A549 (cell line): ENCODE data around the gene SH3BP2. TPM values are rescaled to one million over a fixed set of nuclear protein-coding genes. Genes with fewer than 3 reads are reported as not detected.

Source experiments
- ATAC-seq, 2 experiments: fragments of 200-7000 bp in 1 of 2; fragments of >200 bp in 1 of 2; cut with Nextera tagmentation in 1 of 2; cut with Tn5 transposase in 1 of 2; 3 replicates each; pipeline versions ENCODE4 v1.8.0 to v1.9.1; 2018 to 2020; ENCODE audit warnings: mild to moderate bottlenecking in 1 of 2, moderate library complexity in 1 of 2
- CTCF ChIA-PET: fragments of 300-600 bp; sonication (Branson Sonifier 250); formaldehyde crosslinking; extraction: SDS; loops from one replicate; lab custom pipeline; 2021; ENCODE audit warnings: antibody characterized with exemption, inconsistent platforms; lab: Yijun Ruan, JAX
- POLR2A ChIA-PET: fragments of 350-600 bp; formaldehyde crosslinking; extraction: SDS; loops from one replicate; lab custom pipeline; 2021; ENCODE audit warnings: antibody characterized with exemption, inconsistent platforms; lab: Yijun Ruan, JAX
- DNase-seq, 2 experiments: peaks; one replicate each; pipeline versions ENCODE4 v3.0.0 to v3.0.0-alpha.2; 2011 to 2016; ENCODE audit warnings: low read depth in 1 of 2, low spot score in 1 of 2
- FAIRE-seq: peaks from 2 replicates; lab custom pipeline; 2011; peaks lifted over from hg19 to GRCh38; lab: Jason Lieb, UNC
- H3K27ac ChIP-seq, 2 experiments: fragments of >200 bp; sonication (Bioruptor Twin); formaldehyde crosslinking; 3 replicates each; pipeline ENCODE4 v1.5.1; 2016 to 2017
- H3K4me1 ChIP-seq: fragments of >200 bp; sonication (Bioruptor Twin); formaldehyde crosslinking; 3 replicates; pipeline ENCODE4 v1.6.1; 2016
- H3K4me2 ChIP-seq: fragments of >200 bp; sonication (Bioruptor Twin); formaldehyde crosslinking; 3 replicates; pipeline ENCODE4 v1.6.1; 2016
- H3K4me3 ChIP-seq: fragments of >200 bp; sonication (Bioruptor Twin); formaldehyde crosslinking; 3 replicates; pipeline ENCODE4 v1.5.1; 2016
- H3K9me3 ChIP-seq: fragments of >200 bp; sonication (Bioruptor Twin); formaldehyde crosslinking; 3 replicates; pipeline ENCODE4 v1.6.1; 2016
- CBX2 ChIP-seq: fragments of 200-600 bp; sonication (generic); IDR thresholded peaks from 2 replicates; pipeline ENCODE4 v1.6.1; 2016; ENCODE audit warnings: low read depth, mild to moderate bottlenecking, borderline replicate concordance
- CEBPB ChIP-seq, 2 experiments: fragments of >200 bp in 1 of 2; sonication (Bioruptor Twin) in 1 of 2; formaldehyde crosslinking in 1 of 2; IDR thresholded peaks; 2 replicates each; pipeline ENCODE4 v1.6.1; 2012 to 2016
- FOSB ChIP-seq: fragments of 250-450 bp; sonication (Bioruptor Pico); IDR thresholded peaks from 2 replicates; pipeline ENCODE4 v1.5.0; 2020; ENCODE audit warnings: mild to moderate bottlenecking, moderate library complexity
- GATA3 ChIP-seq: IDR thresholded peaks from 2 replicates; pipeline ENCODE4 v1.6.1; 2012; ENCODE audit warnings: borderline replicate concordance
- HOXB13 ChIP-seq: fragments of 250-450 bp; sonication (Bioruptor Pico); IDR thresholded peaks from 2 replicates; pipeline ENCODE4 v1.5.0; 2020; ENCODE audit warnings: low read depth, mild to moderate bottlenecking, moderate library complexity
- HOXB5 ChIP-seq: fragments of 250-450 bp; sonication (Bioruptor Pico); IDR thresholded peaks from 2 replicates; pipeline ENCODE4 v1.5.0; 2020; ENCODE audit warnings: mild to moderate bottlenecking, moderate library complexity
- KDM1A ChIP-seq: fragments of 200-600 bp; sonication (generic); IDR thresholded peaks from 2 replicates; pipeline ENCODE4 v1.6.1; 2016; ENCODE audit warnings: low read depth, mild to moderate bottlenecking
- MAZ ChIP-seq: fragments of 150-350 bp; IDR thresholded peaks from 2 replicates; pipeline ENCODE4 v1.6.1; 2014; ENCODE audit warnings: antibody characterized with exemption, low read depth, low read length, borderline replicate concordance
- MYC ChIP-seq: IDR thresholded peaks from 2 replicates; pipeline ENCODE4 v1.6.1; 2012; ENCODE audit warnings: mild to moderate bottlenecking, inconsistent platforms, low read length, improper control_type of control experiment, borderline replicate concordance
- NFE2L2 ChIP-seq: fragments of 150-350 bp; conservative IDR thresholded peaks from 2 replicates; pipeline ENCODE4 v1.6.1; 2014; ENCODE audit warnings: low read length
- NPAS2 ChIP-seq: fragments of 250-450 bp; sonication (Bioruptor Pico); IDR thresholded peaks from 2 replicates; pipeline ENCODE4 v1.8.0; 2022; ENCODE audit warnings: mild to moderate bottlenecking, moderate library complexity, borderline replicate concordance
- RAD21 ChIP-seq, 2 experiments: fragments of >200 bp in 1 of 2; sonication (Bioruptor Twin) in 1 of 2; formaldehyde crosslinking in 1 of 2; IDR thresholded peaks in 1 of 2; conservative IDR thresholded peaks in 1 of 2; 2 replicates in 1 of 2; 3 replicates in 1 of 2; pipeline ENCODE4 v1.6.1; 2012 to 2018; ENCODE audit warnings: inconsistent platforms in 1 of 2
- SMC3 ChIP-seq: fragments of >200 bp; sonication (Bioruptor Twin); formaldehyde crosslinking; IDR thresholded peaks from 3 replicates; pipeline ENCODE4 v1.6.1; 2018; ENCODE audit warnings: inconsistent platforms
- SREBF2 ChIP-seq: fragments of 450-650 bp; IDR thresholded peaks from 2 replicates; pipeline ENCODE4 v1.6.1; 2014; ENCODE audit warnings: mild to moderate bottlenecking, moderate library complexity
- ZC3H11A ChIP-seq: fragments of 450-650 bp; IDR thresholded peaks from 2 replicates; pipeline ENCODE4 v1.6.1; 2014; ENCODE audit warnings: antibody characterized with exemption, mild to moderate bottlenecking
- ZNF302 ChIP-seq: fragments of 250-450 bp; sonication (Bioruptor Pico); IDR thresholded peaks from 2 replicates; pipeline ENCODE4 v1.9.0; 2021; ENCODE audit warnings: inconsistent platforms, mild to moderate bottlenecking, moderate library complexity
- ZSCAN20 ChIP-seq: fragments of 250-450 bp; sonication (Bioruptor Pico); IDR thresholded peaks from 2 replicates; pipeline ENCODE4 v1.8.0; 2022; ENCODE audit warnings: mild to moderate bottlenecking, moderate library complexity
- WGBS: methylation state at CpG from one replicate; pipeline ENCODE4 v1.1.6; 2017; ENCODE audit errors: missing lambda C conversion rate; 5-methylcytosine and 5-hydroxymethylcytosine counted together
- polyA plus RNA-seq, 4 experiments: library from polyadenylated mRNA; depleted of rRNA in 3 of 4; stranded (reverse); fragments of >200 nt; fragmentation: RNase III in 1 of 4; extraction: RNeasy Plus Mini Kit Qiagen cat#74134 plus additional on column Dnase treatment in 1 of 4; gene quantifications; 2 replicates in 3 of 4; 3 replicates in 1 of 4; pipeline ENCODE4 v1.2.3, GENCODE V29; 2011 to 2017
- TF ChIP-seq, protein P1 (sequence below): fragments of 250-450 bp; sonication (Bioruptor Pico); IDR thresholded peaks from 2 replicates; pipeline ENCODE4 v1.5.0; 2021; ENCODE audit warnings: mild to moderate bottlenecking, moderate library complexity, borderline replicate concordance
- TF ChIP-seq, protein P2 (sequence below): fragments of 200-600 bp; sonication (generic); IDR thresholded peaks from 2 replicates; pipeline ENCODE4 v1.6.1; 2016; ENCODE audit warnings: antibody characterized with exemption, mild to moderate bottlenecking, moderate library complexity
- TF ChIP-seq, protein P3 (sequence below): fragments of 150-350 bp; IDR thresholded peaks from 2 replicates; pipeline ENCODE4 v1.6.1; 2014; ENCODE audit warnings: low read depth, mild to moderate bottlenecking, low read length
- TF ChIP-seq, protein P4 (sequence below): fragments of 450-650 bp; IDR thresholded peaks from 2 replicates; pipeline ENCODE4 v1.6.1; 2014; ENCODE audit warnings: antibody characterized with exemption

The SH3BP2 gene
- polyA plus RNA-seq, 2 of the 4 experiments (the other 2 are of a cell fraction): 4.4 to 6.0 TPM

DNA sequence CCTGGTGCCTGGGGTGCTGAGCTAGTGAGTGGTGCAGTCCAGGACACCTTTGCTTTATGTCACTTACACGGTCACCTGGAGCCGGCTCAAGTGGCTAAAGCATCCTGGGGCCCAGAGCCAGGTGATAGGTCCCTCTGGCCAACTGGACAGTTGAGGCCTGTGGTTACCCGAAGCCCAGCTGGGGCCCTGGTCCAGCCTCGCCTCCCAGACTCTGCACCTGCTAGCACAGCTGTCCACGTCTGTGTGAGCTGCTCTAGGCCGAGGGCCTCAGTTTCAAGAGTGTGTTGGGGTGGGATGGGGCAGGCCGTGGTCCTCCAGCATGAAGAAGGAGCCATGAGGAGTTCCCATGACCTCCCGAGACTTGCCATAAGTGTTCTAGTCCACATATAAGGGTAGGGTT lies 43.1 kb downstream of the SH3BP2 start (continued):
- TF ChIP-seq, protein P1, sequence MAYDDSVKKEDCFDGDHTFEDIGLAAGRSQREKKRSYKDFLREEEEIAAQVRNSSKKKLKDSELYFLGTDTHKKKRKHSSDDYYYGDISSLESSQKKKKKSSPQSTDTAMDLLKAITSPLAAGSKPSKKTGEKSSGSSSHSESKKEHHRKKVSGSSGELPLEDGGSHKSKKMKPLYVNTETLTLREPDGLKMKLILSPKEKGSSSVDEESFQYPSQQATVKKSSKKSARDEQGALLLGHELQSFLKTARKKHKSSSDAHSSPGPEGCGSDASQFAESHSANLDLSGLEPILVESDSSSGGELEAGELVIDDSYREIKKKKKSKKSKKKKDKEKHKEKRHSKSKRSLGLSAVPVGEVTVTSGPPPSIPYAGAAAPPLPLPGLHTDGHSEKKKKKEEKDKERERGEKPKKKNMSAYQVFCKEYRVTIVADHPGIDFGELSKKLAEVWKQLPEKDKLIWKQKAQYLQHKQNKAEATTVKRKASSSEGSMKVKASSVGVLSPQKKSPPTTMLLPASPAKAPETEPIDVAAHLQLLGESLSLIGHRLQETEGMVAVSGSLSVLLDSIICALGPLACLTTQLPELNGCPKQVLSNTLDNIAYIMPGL (CRISPR knock-in tag): no peak
- TF ChIP-seq RAD21 (conservative IDR thresholded peaks at IDR 0.05 in 1 of 2, IDR thresholded peaks at IDR 0.05 in 1 of 2) (no peak), HOXB5 (CRISPR knock-in tag) (no peak)

DNA sequence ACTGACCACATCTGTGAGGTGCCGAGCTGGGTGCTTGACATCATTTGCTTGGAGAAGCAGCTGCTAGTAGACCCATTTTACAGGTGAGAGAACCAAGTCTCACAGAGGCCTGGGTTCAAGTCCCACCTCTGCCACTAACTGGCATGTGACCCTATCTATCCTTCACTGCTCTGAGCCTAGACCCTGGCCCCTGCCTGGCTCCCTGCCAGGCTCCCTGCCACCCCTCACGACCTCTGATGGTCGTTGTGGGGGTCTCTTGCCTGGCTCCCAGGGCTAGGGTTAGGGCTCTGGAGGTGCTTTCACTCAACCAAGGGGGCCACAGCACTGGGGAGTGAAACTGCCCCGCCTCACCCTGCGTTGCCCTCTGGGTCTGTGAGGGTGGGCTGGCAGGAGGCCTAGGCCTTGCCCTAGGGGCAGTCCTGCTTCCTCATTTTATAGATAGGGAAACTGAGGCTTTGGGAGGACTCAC lies 43.5 kb downstream of the SH3BP2 start:
- ATAC-seq (no peak), DNase-seq (no peak), FAIRE-seq (no peak)
- CTCF ChIA-PET: no interaction called here
- Histone ChIP-seq H3K9me3 (no peaks in the 10 kb centered on the region), H3K27ac (no peak overlapping the region), H3K4me1 (no peaks in the 10 kb centered on the region), H3K4me2 (no peak overlapping the region), H3K4me3 (no peak overlapping the region)
- TF ChIP-seq ZC3H11A: no peak
- no peak for TF ChIP-seq MAZ
- no peak for TF ChIP-seq ZSCAN20
- no peak for TF ChIP-seq GATA3
- no peak for TF ChIP-seq MYC
- no peak for TF ChIP-seq HOXB13 (CRISPR knock-in tag)
- TF ChIP-seq, protein P2, sequence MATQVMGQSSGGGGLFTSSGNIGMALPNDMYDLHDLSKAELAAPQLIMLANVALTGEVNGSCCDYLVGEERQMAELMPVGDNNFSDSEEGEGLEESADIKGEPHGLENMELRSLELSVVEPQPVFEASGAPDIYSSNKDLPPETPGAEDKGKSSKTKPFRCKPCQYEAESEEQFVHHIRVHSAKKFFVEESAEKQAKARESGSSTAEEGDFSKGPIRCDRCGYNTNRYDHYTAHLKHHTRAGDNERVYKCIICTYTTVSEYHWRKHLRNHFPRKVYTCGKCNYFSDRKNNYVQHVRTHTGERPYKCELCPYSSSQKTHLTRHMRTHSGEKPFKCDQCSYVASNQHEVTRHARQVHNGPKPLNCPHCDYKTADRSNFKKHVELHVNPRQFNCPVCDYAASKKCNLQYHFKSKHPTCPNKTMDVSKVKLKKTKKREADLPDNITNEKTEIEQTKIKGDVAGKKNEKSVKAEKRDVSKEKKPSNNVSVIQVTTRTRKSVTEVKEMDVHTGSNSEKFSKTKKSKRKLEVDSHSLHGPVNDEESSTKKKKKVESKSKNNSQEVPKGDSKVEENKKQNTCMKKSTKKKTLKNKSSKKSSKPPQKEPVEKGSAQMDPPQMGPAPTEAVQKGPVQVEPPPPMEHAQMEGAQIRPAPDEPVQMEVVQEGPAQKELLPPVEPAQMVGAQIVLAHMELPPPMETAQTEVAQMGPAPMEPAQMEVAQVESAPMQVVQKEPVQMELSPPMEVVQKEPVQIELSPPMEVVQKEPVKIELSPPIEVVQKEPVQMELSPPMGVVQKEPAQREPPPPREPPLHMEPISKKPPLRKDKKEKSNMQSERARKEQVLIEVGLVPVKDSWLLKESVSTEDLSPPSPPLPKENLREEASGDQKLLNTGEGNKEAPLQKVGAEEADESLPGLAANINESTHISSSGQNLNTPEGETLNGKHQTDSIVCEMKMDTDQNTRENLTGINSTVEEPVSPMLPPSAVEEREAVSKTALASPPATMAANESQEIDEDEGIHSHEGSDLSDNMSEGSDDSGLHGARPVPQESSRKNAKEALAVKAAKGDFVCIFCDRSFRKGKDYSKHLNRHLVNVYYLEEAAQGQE: no peak
- TF ChIP-seq, protein P3, sequence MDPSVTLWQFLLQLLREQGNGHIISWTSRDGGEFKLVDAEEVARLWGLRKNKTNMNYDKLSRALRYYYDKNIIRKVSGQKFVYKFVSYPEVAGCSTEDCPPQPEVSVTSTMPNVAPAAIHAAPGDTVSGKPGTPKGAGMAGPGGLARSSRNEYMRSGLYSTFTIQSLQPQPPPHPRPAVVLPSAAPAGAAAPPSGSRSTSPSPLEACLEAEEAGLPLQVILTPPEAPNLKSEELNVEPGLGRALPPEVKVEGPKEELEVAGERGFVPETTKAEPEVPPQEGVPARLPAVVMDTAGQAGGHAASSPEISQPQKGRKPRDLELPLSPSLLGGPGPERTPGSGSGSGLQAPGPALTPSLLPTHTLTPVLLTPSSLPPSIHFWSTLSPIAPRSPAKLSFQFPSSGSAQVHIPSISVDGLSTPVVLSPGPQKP: no peak
- TF ChIP-seq SMC3: no peak
- no peak for TF ChIP-seq NPAS2
- no peak for TF ChIP-seq CEBPB (IDR thresholded peaks at IDR 0.05)
- no peak for TF ChIP-seq NFE2L2
- no peak for TF ChIP-seq SREBF2
- TF ChIP-seq FOSB (CRISPR knock-in tag): no peak
- TF ChIP-seq CBX2: no peak
- no peak for TF ChIP-seq KDM1A
- TF ChIP-seq, protein P4, sequence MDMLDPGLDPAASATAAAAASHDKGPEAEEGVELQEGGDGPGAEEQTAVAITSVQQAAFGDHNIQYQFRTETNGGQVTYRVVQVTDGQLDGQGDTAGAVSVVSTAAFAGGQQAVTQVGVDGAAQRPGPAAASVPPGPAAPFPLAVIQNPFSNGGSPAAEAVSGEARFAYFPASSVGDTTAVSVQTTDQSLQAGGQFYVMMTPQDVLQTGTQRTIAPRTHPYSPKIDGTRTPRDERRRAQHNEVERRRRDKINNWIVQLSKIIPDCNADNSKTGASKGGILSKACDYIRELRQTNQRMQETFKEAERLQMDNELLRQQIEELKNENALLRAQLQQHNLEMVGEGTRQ: no peak
- no peak for TF ChIP-seq ZNF302
- 100% methylated on average over 1 of the region's 5 CpGs for WGBS
- POLR2A ChIA-PET: no interaction called here
